HuH-7.5 (cell line): ENCODE data around the gene TRAK1.
A peak's percentile ranks its signal among the peaks of the same experiment; 100 is the strongest.

Experiments used
- DNase-seq: peaks from one replicate; pipeline ENCODE4 v3.0.0; 2011; ENCODE audit warnings: low spot score

TRAK1 gene

GRCh38 chr3:42179110-42179725 lies 88.1 kb downstream of the TRAK1 start:
- DNase-seq = peak; percentile 31

GRCh38 chr3:42180901-42181300 lies 89.7 kb downstream of the TRAK1 start:
- DNase-seq = no peak

- no peak for DNase-seq
Observed at GRCh38 chr3:42182555-42182954, 91.4 kb downstream of the TRAK1 start.

GRCh38 chr3:42183991-42184632 lies 93.0 kb downstream of the TRAK1 start:
- DNase-seq = no peak

- no peak for DNase-seq
Observed at GRCh38 chr3:42184651-42185443, 93.7 kb downstream of the TRAK1 start.

GRCh38 chr3:42187936-42188335 lies 96.8 kb downstream of the TRAK1 start:
- DNase-seq = no peak

- no peak for DNase-seq
Observed at GRCh38 chr3:42188376-42188775, 97.2 kb downstream of the TRAK1 start.

GRCh38 chr3:42189001-42189460 lies 97.9 kb downstream of the TRAK1 start:
- no peak for DNase-seq

- no peak for DNase-seq
Observed at GRCh38 chr3:42189736-42190135, 98.6 kb downstream of the TRAK1 start.

GRCh38 chr3:42190701-42191442 lies 99.7 kb downstream of the TRAK1 start:
- peak; percentile 68 for DNase-seq

- DNase-seq = no peak
Observed at GRCh38 chr3:42191443-42191747, 100.2 kb downstream of the TRAK1 start.

GRCh38 chr3:42192334-42193200 lies 101.4 kb downstream of the TRAK1 start:
- DNase-seq = no peak

- no peak for DNase-seq
Observed at GRCh38 chr3:42194943-42195510, 103.9 kb downstream of the TRAK1 start.

GRCh38 chr3:42195879-42196330 lies 104.7 kb downstream of the TRAK1 start:
- no peak for DNase-seq

GRCh38 chr3:42198709-42199108 lies 107.6 kb downstream of the TRAK1 start:
- no peak for DNase-seq

- DNase-seq = no peak
Observed at GRCh38 chr3:42202217-42202865, 111.2 kb downstream of the TRAK1 start.

- DNase-seq = no peak
Observed at GRCh38 chr3:42204867-42205599, 113.9 kb downstream of the TRAK1 start.

- DNase-seq = no peak
Observed at GRCh38 chr3:42205800-42206514, 114.8 kb downstream of the TRAK1 start.

- no peak for DNase-seq
Observed at GRCh38 chr3:42209917-42210316, 118.8 kb downstream of the TRAK1 start.
